CD1c-positive myeloid dendritic cell (primary cell): ENCODE data around the gene HELT.
A peak's percentile ranks its signal among the peaks of the same experiment; 100 is the strongest.
"Not testable (repeated sequence)": the region's sequence is repeated elsewhere in the genome, so short reads cannot be mapped to it uniquely, and the experiment has no call there.

Experiments
- DNase-seq: peaks from one replicate; pipeline ENCODE4 v3.0.0-alpha.2; 2016; ENCODE audit errors: extremely low spot score

Gene HELT

GRCh38 chr4:185036019-185036418 lies 17.7 kb downstream of the HELT start:
- DNase-seq, result no peak

GRCh38 chr4:185036842-185037241 lies 18.6 kb downstream of the HELT start:
- DNase-seq, result no peak

GRCh38 chr4:185039508-185040273 lies 21.4 kb downstream of the HELT start:
- DNase-seq, result peak; percentile 68

- DNase-seq, result no peak
Measured at GRCh38 chr4:185040523-185040922, 22.2 kb downstream of the HELT start.

- DNase-seq, result not testable (repeated sequence)
Measured at GRCh38 chr4:185050286-185050685, 32.0 kb downstream of the HELT start.

GRCh38 chr4:185051283-185051682 lies 33.0 kb downstream of the HELT start:
- not testable (repeated sequence) for DNase-seq

- no peak for DNase-seq
Measured at GRCh38 chr4:185053746-185054145, 35.5 kb downstream of the HELT start.

GRCh38 chr4:185054272-185054671 lies 36.0 kb downstream of the HELT start:
- DNase-seq, result no peak

- no peak for DNase-seq
Measured at GRCh38 chr4:185054886-185055285, 36.6 kb downstream of the HELT start.

- no peak for DNase-seq
Measured at GRCh38 chr4:185061610-185062009, 43.3 kb downstream of the HELT start.

GRCh38 chr4:185062606-185063005 lies 44.3 kb downstream of the HELT start:
- no peak for DNase-seq

GRCh38 chr4:185066179-185066578 lies 47.9 kb downstream of the HELT start:
- no peak for DNase-seq

GRCh38 chr4:185068837-185069236 lies 50.5 kb downstream of the HELT start:
- DNase-seq, result no peak
